AG09319 (cell line): ENCODE results near the gene PTPN11.

Source experiments
- DNase-seq: peaks from one replicate; pipeline ENCODE4 v3.0.0-alpha.2; 2010; ENCODE audit warnings: low read depth; ENCODE audit errors: extremely low read depth
- TF ChIP-seq, protein P1 (sequence below): IDR thresholded peaks from 2 replicates; pipeline ENCODE4 v1.5.1; 2011; ENCODE audit warnings: low read depth, mild to moderate bottlenecking, inconsistent platforms, low read length, moderate library complexity

PTPN11 gene

GRCh38 chr12:112458751-112459150 is 40.0 kb downstream of the PTPN11 start:
- TF ChIP-seq, protein P1, sequence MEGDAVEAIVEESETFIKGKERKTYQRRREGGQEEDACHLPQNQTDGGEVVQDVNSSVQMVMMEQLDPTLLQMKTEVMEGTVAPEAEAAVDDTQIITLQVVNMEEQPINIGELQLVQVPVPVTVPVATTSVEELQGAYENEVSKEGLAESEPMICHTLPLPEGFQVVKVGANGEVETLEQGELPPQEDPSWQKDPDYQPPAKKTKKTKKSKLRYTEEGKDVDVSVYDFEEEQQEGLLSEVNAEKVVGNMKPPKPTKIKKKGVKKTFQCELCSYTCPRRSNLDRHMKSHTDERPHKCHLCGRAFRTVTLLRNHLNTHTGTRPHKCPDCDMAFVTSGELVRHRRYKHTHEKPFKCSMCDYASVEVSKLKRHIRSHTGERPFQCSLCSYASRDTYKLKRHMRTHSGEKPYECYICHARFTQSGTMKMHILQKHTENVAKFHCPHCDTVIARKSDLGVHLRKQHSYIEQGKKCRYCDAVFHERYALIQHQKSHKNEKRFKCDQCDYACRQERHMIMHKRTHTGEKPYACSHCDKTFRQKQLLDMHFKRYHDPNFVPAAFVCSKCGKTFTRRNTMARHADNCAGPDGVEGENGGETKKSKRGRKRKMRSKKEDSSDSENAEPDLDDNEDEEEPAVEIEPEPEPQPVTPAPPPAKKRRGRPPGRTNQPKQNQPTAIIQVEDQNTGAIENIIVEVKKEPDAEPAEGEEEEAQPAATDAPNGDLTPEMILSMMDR = no peak
- DNase-seq = no peak

DNA sequence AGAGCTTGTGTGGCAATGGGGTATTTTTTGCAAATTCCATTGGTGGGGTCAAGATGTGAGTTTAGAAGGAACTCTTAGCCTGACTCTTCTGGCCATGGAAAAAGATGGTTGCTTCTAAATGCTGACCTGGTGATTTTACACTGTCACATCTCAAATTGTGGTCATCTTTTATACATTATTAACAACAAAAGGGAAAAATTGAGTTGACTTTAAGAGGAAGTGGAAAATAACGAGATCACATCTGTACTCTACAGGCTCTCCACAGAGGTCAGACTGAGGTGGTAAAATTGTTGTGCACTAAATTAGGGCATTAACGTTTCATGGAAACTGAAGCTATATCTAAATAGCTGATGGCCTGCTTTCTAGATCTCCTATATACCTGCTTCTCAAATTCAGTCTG is 44.7 kb downstream of the PTPN11 start:
- TF ChIP-seq, protein P1 = no peak
- no peak for DNase-seq

GRCh38 chr12:112464605-112465004 is 45.9 kb downstream of the PTPN11 start:
- TF ChIP-seq, protein P1 = no peak
- no peak for DNase-seq

GRCh38 chr12:112466011-112466422 is 47.3 kb downstream of the PTPN11 start:
- DNase-seq = no peak
- TF ChIP-seq, protein P1 = no peak

DNA sequence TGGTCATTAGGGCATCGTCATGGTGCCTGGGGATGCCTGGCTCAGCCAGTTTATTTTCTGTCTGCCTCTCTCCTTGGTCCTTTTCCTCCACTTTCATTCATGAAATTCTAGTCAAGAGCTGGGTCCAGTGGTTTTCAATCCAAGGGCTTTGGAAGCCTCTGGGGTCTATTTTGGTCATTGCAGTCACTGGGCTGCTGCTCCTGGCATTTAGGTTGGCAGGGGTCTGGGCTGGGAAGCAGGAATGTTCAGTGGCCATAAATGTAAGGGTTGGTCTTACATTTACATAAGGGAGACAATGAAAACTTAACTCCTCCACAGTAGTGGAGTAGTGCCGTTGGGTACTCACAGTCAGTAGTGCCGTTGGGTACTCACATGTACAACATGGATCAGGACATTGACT is 48.1 kb downstream of the PTPN11 start:
- DNase-seq = no peak
- TF ChIP-seq, protein P1 = no peak

GRCh38 chr12:112468046-112468445 is 49.3 kb downstream of the PTPN11 start:
- no peak for DNase-seq

DNA sequence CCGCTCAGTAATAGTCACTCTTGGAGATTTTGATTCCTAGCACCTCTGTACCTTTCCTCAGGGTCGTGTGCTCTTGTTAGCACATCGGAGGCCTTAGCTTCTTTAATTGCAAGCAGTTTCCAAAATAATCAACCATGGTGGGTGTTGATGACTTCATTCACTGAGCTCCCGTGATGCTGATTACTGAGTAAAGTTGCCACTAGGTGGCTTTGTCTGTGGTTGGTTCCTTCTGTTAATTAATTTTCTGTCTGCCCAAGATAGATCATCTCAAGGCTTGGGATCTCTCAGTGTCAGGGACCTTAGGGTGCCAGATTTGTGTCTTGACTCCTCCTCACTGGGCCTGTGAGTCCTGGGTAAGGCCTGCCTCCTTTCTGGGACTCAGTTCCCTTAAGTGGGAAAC is 54.3 kb downstream of the PTPN11 start:
- DNase-seq = no peak
- TF ChIP-seq, protein P1 = no peak; the same call in 1 of the 2 replicates

More at GRCh38 chr12:112468046-112468445, 49.3 kb downstream of the PTPN11 start:
- TF ChIP-seq, protein P1 = no peak
